Transverse colon (tissue), 4 donors: ENCODE measurements around the gene SDHC.

ENCODE experiments used
- EP300 ChIP-seq: sonication (generic); formaldehyde crosslinking; IDR thresholded peaks from one replicate; pipeline ENCODE4 v1.6.1; 2017; ENCODE audit warnings: antibody characterized with exemption, low read depth
- POLR2A ChIP-seq: fragments of 450-650 bp; IDR thresholded peaks from one replicate; pipeline ENCODE4 v1.6.1; 2016; ENCODE audit warnings: antibody characterized with exemption, mild to moderate bottlenecking, moderate library complexity
- POLR2AphosphoS5 ChIP-seq, 3 donors: sonication (generic); formaldehyde crosslinking; IDR thresholded peaks; one replicate each; pipeline ENCODE4 v1.6.1; 2016; ENCODE audit warnings: antibody characterized with exemption in 3 of 3
- TF ChIP-seq, protein P1 (sequence below), 5 experiments: fragments of 200-600 bp in 3 of 5; fragments of 450-650 bp in 2 of 5; sonication (generic) in 3 of 5; IDR thresholded peaks; 1 replicate in 2 of 5; 2 replicates in 3 of 5; pipeline ENCODE4 v1.5.1; 2016 to 2017; ENCODE audit warnings: antibody characterized with exemption in 5 of 5, inconsistent platforms in 3 of 5, mild to moderate bottlenecking in 2 of 5, moderate library complexity in 1 of 5

DNA sequence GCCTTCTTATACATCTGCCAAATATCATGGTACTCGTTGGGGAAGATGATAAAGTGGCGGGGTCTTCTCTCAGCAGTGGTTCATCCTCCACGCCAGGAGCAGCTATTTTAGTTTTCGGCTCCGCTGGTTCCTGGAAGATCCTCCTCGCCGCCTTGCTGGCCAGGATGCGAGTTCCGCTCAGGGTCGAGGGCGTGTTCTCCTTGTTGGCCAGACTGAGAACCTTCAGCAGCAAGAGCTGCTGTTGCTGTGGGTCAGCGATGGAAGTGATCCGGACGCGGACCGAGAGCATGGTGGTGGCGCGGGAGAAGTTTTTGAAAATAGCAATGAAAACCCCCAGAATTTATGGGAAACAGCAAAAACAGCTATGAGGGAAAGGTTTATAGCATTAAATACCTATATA lies 64.9 kb downstream of the SDHC start:
- TF ChIP-seq, protein P1, sequence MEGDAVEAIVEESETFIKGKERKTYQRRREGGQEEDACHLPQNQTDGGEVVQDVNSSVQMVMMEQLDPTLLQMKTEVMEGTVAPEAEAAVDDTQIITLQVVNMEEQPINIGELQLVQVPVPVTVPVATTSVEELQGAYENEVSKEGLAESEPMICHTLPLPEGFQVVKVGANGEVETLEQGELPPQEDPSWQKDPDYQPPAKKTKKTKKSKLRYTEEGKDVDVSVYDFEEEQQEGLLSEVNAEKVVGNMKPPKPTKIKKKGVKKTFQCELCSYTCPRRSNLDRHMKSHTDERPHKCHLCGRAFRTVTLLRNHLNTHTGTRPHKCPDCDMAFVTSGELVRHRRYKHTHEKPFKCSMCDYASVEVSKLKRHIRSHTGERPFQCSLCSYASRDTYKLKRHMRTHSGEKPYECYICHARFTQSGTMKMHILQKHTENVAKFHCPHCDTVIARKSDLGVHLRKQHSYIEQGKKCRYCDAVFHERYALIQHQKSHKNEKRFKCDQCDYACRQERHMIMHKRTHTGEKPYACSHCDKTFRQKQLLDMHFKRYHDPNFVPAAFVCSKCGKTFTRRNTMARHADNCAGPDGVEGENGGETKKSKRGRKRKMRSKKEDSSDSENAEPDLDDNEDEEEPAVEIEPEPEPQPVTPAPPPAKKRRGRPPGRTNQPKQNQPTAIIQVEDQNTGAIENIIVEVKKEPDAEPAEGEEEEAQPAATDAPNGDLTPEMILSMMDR (IDR thresholded peaks at IDR 0.05): no peak
- TF ChIP-seq EP300: no peak
- no peak for TF ChIP-seq POLR2AphosphoS5 (IDR thresholded peaks at IDR 0.05)
- TF ChIP-seq POLR2A: no peak
